OCI-LY1 (cell line): ENCODE data around the gene LPAR3.

Source experiments
- EZH2 ChIP-seq: fragments of 200-600 bp; sonication (generic), shearing (Covaris generic); IDR thresholded peaks from 2 replicates; pipeline ENCODE4 v1.8.0; 2017; ENCODE audit warnings: borderline replicate concordance, mixed run types, mild to moderate bottlenecking, antibody characterized with exemption, low read length, moderate library complexity, mixed read lengths
- TF ChIP-seq, protein P1 (sequence below): fragments of 200-600 bp; sonication (generic), shearing (Covaris generic); IDR thresholded peaks from 2 replicates; pipeline ENCODE4 v1.5.1; 2017; ENCODE audit warnings: mild to moderate bottlenecking, antibody characterized with exemption, low read length, moderate library complexity, mixed read lengths

DNA sequence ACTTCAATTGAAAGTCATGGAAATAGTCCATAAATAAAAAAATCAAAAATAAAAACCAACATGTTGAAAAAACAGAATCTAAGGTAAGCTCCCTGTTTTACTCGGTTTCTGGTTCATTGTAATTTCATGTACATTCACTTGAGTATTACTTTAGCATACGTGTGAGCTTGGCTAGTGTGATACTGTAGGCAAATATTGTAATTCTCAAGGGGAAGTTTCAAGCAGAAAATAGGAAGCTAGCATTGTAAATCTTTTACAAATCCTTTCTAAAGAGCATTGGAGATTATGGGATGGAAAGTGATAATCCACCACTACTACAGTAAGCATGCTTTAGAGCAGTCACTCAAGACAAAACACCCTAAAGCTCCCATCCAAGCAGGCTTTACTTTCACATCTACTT, 3.3 kb upstream of the LPAR3 start:
- TF ChIP-seq, protein P1, sequence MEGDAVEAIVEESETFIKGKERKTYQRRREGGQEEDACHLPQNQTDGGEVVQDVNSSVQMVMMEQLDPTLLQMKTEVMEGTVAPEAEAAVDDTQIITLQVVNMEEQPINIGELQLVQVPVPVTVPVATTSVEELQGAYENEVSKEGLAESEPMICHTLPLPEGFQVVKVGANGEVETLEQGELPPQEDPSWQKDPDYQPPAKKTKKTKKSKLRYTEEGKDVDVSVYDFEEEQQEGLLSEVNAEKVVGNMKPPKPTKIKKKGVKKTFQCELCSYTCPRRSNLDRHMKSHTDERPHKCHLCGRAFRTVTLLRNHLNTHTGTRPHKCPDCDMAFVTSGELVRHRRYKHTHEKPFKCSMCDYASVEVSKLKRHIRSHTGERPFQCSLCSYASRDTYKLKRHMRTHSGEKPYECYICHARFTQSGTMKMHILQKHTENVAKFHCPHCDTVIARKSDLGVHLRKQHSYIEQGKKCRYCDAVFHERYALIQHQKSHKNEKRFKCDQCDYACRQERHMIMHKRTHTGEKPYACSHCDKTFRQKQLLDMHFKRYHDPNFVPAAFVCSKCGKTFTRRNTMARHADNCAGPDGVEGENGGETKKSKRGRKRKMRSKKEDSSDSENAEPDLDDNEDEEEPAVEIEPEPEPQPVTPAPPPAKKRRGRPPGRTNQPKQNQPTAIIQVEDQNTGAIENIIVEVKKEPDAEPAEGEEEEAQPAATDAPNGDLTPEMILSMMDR, result no peak
- no peak for TF ChIP-seq EZH2
